ENCODE results near the gene CHM.

- TF ChIP-seq, protein P1, sequence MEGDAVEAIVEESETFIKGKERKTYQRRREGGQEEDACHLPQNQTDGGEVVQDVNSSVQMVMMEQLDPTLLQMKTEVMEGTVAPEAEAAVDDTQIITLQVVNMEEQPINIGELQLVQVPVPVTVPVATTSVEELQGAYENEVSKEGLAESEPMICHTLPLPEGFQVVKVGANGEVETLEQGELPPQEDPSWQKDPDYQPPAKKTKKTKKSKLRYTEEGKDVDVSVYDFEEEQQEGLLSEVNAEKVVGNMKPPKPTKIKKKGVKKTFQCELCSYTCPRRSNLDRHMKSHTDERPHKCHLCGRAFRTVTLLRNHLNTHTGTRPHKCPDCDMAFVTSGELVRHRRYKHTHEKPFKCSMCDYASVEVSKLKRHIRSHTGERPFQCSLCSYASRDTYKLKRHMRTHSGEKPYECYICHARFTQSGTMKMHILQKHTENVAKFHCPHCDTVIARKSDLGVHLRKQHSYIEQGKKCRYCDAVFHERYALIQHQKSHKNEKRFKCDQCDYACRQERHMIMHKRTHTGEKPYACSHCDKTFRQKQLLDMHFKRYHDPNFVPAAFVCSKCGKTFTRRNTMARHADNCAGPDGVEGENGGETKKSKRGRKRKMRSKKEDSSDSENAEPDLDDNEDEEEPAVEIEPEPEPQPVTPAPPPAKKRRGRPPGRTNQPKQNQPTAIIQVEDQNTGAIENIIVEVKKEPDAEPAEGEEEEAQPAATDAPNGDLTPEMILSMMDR (IDR thresholded peaks at IDR 0.05), result no peak
- TF ChIP-seq POLR2A (IDR thresholded peaks at IDR 0.05), result no peak
Observed at GRCh38 chrX:85828771-85829170, 218.6 kb downstream of the CHM start.
